RPMI7951 (cell line): Measurements from ENCODE around the gene GUCY2D. TPM values are rescaled to one million over a fixed set of nuclear protein-coding genes. Genes with fewer than 3 reads are reported as not detected.

Experiments
- DNase-seq: peaks from one replicate; pipeline ENCODE4 v3.0.0-alpha.2; 2012; ENCODE audit warnings: low read depth
- total RNA-seq: library from RNA; depleted of rRNA; stranded (reverse); fragments of >200 nt; shearing (Covaris generic); gene quantifications from 2 replicates; pipeline ENCODE4 v1.2.3, GENCODE V29; 2014

GUCY2D gene
- total RNA-seq, 1 experiment from 2014 or later, result not detected

DNA sequence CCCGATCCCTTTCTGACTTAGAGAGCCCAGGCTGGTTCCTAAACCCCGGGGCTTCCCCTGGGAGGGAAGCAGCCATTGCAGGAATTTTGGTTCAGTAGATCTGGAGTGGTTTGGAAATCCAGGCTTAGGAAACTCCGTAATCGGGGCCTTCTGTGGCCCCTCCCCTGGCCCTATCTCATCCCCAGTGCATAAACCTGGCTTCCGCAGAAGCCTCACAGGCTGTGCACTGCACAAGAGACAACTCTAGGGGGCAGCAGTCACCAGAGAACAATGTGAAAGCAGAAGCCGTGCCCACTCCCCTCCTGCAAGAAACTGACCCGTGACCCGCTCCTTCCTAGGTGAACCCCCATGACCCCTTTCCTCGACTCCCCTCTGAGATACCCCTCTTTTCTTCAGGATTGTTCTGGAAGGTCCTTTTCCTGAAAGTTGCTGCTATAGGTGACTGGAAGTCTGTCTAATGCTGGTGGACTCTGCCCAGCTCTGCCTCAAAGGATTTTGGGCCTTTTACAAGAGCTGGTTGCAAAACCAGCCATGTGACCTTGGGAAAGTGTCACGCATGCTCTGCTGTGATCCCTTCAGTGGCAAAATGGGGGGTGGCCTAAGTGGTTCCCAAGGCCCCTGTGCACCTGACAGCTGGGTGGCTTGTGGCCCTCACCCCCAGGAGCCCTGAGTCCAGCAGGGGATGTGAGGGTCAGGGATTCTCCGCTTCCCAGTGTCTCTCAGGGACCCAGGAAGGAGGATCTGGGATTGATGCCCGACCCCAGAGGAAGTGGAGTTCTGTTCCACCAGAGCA is 14.4 kb downstream of the GUCY2D start:
- no peak for DNase-seq

DNA sequence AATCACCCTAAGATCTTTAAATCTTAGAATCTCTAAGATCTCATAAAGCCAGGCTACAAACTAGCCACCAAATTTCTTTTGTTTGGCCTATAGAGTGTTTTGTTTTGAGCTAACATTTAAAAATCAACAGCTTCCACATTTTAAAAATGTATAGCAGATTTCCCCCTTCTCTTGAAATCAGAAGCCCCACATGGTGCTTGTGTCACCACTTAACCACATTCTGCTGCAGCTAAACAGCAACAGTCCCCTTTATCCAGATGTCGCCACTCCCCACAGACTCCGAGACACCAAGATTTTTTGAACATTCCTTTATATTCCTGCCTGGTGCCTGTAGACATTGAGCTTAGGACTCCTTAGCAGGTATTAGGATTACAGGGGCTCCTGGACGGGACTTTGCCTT is 16.0 kb downstream of the GUCY2D start:
- no peak for DNase-seq

DNA sequence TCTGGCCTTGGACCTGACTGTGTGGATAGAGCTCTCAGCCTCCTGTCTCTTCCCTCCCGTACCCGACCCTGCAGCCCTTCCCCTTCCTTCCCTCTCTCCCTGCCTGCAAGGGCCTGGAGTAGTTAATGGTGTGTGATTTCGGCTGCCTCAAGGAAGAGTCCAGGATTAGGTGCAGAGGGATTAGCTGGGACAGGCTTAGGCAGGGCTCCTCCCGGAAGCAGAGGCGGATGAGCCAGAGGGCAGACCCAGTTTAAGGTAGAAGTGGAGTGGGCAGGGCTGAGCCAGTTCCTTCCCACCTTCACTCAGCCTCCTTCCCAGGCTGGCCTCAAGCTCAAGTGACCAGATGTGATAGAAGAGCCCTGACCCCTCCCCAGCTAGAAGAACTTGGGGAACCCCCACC is 16.8 kb downstream of the GUCY2D start:
- no peak for DNase-seq

DNA sequence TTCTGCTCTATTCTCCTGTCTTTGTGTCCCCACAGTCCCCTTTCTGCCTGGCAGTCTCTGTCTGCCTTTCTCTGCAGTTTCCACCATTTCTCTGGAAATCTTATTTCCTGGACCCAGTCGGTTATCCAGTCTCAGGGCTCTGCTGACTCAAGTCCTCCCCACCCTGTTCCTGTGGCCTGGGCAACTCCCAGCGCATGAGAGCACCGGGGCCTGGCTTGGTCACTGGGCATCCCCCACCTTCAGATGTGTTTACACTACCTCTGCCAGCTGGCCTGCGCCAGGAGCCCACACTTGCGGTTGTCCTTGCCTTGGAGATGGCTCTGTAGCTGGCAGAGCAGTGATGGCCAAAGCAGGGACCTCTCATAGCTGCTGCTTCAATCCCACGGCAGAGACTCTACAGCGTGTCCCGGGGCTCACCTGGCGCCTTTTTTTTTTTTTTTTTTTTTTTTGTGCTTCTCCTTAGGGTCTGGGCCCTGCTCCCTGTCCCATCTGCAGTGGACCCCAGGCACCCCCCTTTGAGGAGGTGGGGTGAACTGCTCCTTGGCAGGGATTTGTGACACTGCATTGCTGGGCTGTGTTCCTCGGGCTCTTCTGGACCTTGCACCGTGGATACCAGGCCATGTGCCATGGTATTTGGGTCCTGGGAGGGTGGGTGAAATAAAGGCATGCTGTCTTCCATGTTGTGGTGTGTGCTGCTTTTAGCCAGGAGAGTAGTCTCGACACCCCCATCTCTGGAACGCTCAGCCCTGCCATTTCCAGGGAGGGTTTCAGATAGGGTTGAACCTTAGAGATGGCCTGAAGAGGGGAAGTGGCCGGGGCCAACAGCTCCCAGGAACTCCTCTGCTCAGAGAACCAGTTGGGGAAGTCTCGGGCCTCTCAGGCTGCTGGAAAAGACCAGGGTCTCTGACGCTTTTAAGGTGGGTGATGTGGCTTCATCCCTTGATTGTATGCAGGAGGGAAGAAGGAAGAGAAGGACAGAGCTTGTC is 17.5 kb downstream of the GUCY2D start:
- peak; percentile 58 for DNase-seq

DNA sequence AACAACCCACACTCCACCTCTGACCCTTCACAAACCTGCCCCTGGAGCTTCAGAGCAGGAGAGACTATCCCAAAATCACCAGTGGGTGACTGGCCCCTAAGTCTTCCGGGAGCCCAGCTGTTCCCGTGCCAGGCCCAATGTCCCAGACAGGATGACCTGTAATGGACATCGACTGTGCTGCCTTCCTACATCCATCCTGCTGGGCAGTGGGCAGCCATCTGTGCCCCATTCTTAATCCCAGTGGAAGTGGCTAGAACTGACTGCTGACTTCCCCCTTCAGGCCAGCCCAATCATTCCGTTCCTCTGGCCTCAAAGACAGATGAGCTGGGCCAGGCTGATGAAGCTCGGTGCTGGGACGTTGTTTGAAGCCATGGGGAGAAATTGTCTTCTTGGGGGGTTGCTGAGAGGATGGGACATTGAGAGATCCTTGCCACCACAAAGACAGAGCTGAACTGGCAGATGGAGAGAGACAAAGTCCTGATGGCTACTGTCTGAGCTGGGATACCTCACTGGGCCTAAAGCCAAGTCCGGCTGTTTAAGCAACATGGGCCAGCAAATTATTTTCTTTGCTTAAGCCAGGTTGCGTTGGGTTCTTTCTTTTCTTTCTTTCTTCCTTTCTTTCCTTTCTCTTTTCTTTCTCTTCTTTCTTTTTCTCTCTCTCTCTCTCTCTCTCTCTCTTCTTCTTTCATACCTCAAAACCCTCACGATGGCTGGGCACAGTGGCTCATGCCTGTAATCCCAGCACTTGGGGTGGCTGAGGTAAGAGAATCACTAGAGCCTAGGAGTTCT is 18.6 kb downstream of the GUCY2D start:
- no peak for DNase-seq

DNA sequence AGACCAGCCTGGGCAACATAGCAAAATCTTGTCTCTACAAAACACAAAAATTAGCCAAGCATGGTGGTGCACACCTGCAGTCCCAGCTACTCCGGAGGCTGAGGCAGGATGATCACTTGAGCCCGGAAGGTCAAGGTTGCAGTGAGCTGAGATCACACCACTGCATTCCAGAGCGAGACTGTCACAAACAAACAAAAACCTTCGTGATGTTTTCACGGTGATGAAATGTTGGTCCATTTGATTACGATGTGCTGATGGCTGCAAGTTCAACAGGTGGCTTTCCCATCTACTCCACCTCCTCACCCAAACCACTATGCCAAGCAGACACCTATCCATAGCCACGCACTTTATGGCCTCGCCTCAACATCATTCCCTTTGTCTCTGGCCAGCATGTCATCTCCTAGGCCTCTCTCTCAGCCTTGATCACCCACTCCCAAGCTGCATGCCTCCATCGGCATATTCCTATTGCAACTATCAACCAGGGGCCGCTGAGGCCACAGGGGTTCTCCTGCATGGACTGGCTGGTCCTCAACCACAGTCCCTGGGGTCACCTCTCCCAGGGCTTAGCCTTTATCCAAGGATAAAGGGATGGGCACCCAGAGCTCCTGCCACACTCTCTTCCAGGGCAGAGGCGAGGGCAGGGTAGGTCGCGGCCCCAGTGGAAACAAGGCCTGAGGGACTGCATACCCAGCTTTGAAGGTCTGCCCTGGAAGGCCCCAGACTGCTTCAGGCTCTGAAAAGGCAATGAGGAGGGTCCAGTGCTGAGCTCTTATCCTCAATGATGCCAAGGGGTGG is 19.3 kb downstream of the GUCY2D start:
- DNase-seq, result no peak

DNA sequence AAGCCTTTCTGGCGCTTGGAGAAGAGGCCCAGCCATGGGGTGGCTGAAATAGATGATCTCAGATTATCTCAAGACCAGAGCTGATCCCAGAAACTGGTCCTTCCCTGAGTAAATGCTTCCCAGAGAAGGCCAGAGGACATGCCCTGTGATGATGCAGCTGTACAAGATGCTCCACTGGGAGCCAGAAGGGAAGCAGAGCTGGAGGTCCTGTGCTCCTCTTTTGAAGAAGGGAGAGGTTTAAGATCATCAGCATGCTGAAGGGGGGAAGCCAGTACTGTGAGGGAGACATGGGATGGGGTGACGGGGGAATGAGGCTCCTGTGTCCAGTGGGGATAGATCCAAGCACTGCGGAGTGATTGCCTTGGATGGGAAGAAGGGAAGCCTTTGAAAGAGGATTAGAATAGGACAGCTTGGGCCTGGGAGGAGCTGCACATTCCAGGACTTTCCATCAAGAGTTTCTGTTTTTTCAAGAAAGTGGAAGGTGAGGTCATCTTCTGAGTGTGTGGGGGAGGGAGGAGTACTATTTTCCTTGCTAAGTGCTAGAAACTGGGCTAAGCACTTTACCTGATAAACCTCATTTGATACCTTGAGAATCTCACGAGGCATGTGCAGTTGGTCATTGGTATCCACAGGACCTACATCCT is 20.1 kb downstream of the GUCY2D start:
- DNase-seq, result no peak

DNA sequence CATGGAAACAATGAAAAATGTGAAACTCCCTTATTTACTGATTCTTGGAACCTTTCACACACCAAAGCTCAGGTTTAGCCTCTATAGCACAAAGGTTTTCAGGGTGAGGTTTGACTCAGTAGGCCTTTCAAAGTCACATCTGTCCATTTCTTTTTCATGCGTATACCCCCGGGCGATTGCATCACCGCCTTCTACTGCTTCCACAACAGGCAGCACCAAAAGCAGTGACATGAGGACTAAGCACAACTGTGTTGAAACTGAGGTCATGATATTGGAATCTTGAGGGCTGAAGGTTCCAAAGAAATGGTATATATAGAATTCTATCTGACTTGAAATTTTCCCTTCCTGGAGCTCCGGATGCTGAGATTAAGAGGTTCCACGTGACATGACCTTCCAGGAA is 21.7 kb downstream of the GUCY2D start:
- DNase-seq, result peak; percentile 61

DNA sequence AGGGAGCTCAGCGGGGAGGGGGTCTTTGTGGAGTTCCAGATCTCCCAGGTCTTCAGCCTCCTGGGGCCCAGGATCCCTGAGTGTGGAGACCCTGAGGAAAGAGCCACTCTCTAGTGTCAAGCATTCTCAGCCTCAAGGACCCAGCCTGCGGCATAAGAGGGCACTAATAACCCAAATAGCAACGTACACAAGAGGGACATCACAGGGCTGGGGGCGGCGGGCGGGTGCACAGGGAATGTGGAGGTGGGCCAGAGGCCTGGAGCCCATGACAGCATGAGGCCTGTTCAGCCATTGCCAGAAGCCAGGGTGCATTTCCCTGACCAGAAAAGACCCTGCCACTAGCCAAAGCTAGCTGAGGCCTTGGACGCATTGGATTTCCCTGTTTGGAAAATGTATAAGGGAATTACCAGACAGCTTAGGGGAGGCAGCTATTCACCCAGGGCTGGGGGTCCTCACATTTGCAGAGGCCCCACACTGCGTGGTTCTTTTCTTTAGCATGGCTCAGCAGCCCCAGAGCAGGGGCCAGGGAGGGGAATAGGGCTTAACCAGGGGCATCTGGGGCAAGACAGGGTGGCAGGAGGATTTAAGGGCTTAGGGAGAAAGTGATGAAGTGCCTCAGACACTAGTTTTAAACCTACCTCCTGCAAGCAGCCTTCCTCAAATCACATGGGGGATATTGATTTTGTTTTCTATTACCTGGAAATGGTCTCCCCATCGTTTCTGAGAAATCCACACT is 22.9 kb downstream of the GUCY2D start:
- DNase-seq, result no peak

DNA sequence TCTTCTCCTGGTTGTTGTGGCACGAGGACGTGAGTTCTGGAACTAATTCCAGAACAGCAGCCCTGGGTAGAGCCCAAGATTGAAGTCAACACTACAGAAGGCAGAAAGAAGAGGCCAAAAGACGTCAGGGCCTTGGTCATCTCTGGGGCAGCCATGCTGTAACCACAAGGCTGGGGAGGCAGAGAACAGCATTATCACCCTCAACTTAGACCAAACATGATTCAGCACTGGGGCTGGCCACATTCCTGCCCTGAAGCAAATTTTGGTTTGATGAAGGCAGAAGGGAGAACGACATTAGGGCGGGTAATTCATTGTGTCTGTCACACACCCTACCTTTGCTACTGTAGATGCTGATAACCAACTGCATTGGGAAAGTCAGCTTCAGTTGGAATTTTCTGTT is 26.7 kb downstream of the GUCY2D start:
- DNase-seq, result peak; percentile 92

DNA sequence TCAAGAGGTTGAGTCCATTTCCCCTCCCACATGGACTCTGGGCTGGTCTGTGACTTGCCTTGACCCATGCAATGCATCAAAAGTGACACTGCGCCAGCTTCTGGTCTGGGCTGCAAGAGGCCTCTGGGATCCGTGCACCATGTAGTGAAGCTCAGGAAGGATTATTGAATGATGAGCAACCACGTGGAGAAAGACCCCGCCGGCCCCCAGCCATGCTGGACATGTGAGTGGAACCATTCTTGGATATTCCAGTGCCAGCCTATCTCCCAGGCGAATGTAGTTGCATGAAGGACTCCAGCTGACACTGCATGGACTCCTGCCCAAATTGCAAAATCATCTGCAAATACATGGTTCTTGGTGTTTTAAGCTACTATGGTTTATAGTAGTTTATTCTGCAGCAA is 28.8 kb downstream of the GUCY2D start:
- DNase-seq, result no peak

DNA sequence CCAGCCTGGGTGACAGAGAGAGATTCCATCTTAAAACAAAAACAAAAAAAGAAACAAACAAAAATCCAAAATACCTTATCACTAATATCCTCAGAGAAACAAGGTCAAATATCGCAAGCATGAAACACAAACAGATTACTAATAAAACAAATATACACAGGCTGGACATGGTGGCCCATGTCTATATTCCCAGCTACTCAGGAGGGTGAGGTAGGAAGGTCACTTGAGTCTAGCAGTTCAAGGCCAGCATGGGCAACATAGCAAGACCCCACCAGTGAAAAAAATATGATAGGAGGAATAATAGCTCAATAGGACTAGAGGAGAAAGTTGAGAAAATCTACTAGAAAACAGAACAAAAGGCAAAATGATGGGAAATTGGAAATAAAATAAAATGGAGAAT is 29.5 kb downstream of the GUCY2D start:
- no peak for DNase-seq

DNA sequence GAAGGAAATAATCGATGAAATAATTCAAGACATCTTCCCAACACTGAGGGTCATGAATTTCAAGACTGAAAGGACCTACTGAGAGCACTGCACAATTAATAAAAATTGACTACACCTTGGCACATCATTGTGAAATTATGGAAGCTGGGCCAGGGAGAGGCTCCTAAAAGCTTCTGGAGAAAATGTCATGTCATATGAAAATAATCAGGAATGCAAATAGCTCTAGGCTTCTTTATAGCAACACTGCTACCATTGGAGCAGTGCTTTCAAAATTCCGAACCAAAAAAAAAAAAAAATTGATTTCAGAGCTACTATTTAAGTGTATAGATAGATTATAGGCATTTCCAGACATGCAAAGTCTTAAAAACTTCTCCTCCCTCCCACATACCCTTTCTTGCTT is 30.0 kb downstream of the GUCY2D start:
- no peak for DNase-seq

DNA sequence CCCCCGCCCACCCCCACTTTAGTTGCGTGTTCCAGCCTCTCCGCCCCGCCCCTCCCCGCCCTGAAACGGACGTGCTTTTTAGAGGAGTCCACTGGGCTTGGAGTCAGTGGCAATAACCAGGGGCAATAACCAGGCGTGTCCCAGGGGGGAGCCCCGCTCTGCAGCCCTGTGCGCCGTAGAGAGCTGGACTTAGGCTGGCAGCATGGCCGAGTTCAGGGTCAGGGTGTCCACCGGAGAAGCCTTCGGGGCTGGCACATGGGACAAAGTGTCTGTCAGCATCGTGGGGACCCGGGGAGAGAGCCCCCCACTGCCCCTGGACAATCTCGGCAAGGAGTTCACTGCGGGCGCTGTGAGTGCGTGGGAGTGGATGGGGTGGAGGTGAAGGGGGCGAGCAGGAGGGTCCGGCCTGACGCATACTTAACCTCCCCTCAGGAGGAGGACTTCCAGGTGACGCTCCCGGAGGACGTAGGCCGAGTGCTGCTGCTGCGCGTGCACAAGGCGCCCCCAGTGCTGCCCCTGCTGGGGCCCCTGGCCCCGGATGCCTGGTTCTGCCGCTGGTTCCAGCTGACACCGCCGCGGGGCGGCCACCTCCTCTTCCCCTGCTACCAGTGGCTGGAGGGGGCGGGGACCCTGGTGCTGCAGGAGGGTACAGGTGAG is 36.7 kb downstream of the GUCY2D start, which contains the start of gene ALOX15B:
Gene ALOX15B (plus strand): TSS at position 106 of the 657 bp plus-strand sequence. CDS start 97 bp downstream, at position 203.
- DNase-seq, result no peak

DNA sequence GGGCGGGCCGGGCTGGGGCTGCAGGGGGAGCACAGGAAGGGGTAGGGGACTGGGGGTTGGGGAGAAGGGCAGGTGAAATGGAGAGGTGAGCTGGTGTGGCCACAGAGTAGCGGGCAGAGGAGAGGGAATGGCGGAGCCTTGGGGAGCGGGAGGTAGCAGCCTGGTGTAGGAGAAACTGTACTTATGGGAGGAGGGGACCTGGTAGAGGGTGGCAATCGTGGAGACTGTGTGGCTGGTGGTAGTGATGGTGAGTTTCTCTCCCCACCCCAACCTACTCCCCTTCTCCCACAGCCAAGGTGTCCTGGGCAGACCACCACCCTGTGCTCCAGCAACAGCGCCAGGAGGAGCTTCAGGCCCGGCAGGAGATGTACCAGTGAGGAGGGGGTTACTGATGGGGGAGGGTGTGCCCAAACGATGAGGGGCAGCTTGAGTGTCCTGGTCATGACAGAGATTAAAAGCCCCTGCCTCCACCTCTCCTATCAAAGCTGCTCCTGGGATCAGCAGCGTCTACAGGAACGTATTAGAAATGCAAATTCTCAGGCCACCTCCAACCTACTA is 37.3 kb downstream of the GUCY2D start:
- no peak for DNase-seq

DNA sequence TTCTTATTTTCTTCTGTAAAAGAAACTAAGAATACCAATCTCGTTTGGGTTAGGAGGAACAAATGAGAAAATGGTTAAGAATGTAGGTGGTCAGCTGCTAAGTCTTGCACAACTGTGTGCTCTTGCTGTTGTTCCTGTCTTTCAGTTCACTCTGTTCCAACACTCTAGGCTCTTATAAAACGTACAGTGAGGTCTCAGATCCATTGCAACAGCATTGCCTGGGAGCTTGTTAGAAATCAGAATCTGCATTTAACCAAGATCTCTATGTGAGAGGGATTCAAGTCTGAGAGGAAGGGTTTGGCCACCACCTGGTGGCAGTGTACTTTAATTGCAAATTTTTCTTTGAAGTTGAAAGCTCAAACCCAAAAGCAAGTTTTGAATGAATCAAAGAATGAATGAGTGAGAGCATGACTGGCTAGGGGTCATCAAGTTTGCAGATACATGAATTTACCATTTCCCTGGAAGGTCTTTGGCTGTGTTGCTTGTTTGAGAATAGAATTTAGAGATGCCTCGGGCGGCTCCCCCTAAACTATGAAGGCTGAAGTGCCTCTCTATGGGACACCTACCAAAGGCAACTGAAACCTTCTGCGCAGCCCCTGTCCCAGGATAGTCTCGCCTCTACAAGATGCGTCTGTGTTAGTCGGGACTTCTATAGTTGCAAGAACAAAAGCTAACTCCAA is 39.0 kb downstream of the GUCY2D start:
- DNase-seq, result peak; percentile 62

DNA sequence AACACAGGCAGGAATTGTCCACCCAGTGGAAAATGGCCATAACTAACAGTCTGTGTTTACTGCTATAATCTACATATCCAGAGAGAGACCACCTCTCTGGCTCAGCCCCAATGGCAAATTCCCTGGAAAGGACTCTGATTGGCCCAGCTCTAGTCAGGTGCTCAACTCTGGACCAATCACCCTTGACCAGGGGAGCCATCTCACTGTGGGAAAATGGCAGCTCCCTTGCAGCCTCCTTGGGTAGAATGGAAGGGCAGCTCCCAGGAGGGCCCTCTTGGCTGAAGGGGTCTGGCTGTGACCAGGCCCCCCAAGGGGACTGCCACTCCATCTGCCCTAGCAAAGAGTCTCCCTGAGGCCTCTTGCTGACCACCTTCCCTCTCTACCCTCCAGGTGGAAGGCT is 39.6 kb downstream of the GUCY2D start:
- peak; percentile 39 for DNase-seq
